HG03575 (cell line): Measurements from ENCODE around the gene KRT23.

Experiments
- ATAC-seq: cut with Tn5 transposase; IDR thresholded peaks from one replicate; pipeline ENCODE4 v1.9.1; 2021; ENCODE audit not compliant: unreplicated experiment, insufficient number of reproducible peaks, low FRiP score; ENCODE audit errors: extremely low read depth

The KRT23 gene

GRCh38 chr17:40937384-40937819, at the start of gene KRT23:
KRT23 (minus strand) TSS chr17:40937646; CDS start chr17:40936603, 1,043 bp downstream.
- ATAC-seq = no peak

GRCh38 chr17:40986920-40987319, 49.5 kb upstream of the KRT23 start:
- no peak for ATAC-seq

- ATAC-seq = no peak
Measured at GRCh38 chr17:40984226-40984625, 46.8 kb upstream of the KRT23 start, which contains the start of gene KRT40. KRT40 (minus strand) TSS chr17:40984326; CDS start chr17:40984273, 53 bp downstream.

GRCh38 chr17:40981115-40981514, 43.7 kb upstream of the KRT23 start:
- no peak for ATAC-seq

GRCh38 chr17:40980596-40980995, 43.1 kb upstream of the KRT23 start:
- no peak for ATAC-seq

GRCh38 chr17:40980117-40980516, 42.7 kb upstream of the KRT23 start:
- no peak for ATAC-seq

- ATAC-seq = no peak
Measured at GRCh38 chr17:40978575-40979151, 41.2 kb upstream of the KRT23 start.

GRCh38 chr17:40975516-40975915, 38.1 kb upstream of the KRT23 start:
- no peak for ATAC-seq

GRCh38 chr17:40974366-40974765, 36.9 kb upstream of the KRT23 start:
- ATAC-seq = no peak

- ATAC-seq = no peak
Measured at GRCh38 chr17:40967582-40967981, 30.1 kb upstream of the KRT23 start.

- ATAC-seq = no peak
Measured at GRCh38 chr17:40966848-40967247, 29.4 kb upstream of the KRT23 start, which contains the start of gene KRT39. KRT39 (minus strand) TSS chr17:40966948; CDS start chr17:40966856, 92 bp downstream.

GRCh38 chr17:40963838-40964237, 26.4 kb upstream of the KRT23 start:
- no peak for ATAC-seq

- no peak for ATAC-seq
Measured at GRCh38 chr17:40962059-40962561, 24.7 kb upstream of the KRT23 start.

GRCh38 chr17:40961591-40961990, 24.1 kb upstream of the KRT23 start:
- no peak for ATAC-seq

GRCh38 chr17:40960144-40960543, 22.7 kb upstream of the KRT23 start:
- no peak for ATAC-seq

GRCh38 chr17:40958086-40958953, 20.9 kb upstream of the KRT23 start:
- ATAC-seq = no peak

GRCh38 chr17:40956401-40957254, 19.2 kb upstream of the KRT23 start:
- no peak for ATAC-seq

GRCh38 chr17:40953881-40954280, 16.4 kb upstream of the KRT23 start:
- no peak for ATAC-seq

- ATAC-seq = no peak
Measured at GRCh38 chr17:40952661-40953060, 15.2 kb upstream of the KRT23 start.
